ENCODE measurements around the gene GFM1. TPM values are rescaled to one million over a fixed set of nuclear protein-coding genes. Genes with fewer than 3 reads are reported as not detected.

The GFM1 gene
- total and polyA plus RNA-seq, 2 of the 13 experiments (the other 11 are each of a cell fraction or from before 2014, with no cell fraction given) = 10.5 to 59.0 TPM

DNA sequence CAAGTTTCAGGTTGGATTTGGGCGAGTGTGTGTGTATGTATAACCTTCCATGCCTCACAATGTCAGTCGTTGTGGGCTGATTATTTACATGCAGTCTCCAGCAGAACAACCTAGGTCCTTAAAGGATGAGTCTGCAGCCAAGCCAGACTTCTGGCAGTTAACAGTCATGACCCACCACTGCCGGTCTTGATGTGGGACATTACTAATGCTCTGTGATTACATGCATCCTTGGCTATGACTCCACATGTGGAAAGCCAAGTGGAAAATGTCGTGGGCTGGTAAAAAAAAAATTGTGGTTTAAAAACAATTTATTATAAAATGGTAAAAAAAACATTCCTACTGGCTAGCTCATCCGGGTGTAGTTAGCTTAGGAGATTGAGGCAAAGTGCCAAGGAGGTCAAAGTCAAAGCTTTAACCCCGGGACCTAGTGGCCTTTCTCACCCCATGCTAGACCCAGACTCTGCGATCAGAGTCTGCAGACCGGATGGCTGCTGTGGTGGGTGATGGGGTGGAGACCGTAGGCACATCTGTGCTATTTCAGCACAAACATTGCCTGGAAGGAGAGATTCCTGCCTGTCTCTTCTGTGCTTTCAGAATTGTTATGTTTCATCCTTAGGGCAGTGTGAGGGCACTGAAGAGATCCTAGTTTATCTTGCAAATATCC is 81.2 kb downstream of the GFM1 start (continued):
- TF ChIP-seq, protein P1, sequence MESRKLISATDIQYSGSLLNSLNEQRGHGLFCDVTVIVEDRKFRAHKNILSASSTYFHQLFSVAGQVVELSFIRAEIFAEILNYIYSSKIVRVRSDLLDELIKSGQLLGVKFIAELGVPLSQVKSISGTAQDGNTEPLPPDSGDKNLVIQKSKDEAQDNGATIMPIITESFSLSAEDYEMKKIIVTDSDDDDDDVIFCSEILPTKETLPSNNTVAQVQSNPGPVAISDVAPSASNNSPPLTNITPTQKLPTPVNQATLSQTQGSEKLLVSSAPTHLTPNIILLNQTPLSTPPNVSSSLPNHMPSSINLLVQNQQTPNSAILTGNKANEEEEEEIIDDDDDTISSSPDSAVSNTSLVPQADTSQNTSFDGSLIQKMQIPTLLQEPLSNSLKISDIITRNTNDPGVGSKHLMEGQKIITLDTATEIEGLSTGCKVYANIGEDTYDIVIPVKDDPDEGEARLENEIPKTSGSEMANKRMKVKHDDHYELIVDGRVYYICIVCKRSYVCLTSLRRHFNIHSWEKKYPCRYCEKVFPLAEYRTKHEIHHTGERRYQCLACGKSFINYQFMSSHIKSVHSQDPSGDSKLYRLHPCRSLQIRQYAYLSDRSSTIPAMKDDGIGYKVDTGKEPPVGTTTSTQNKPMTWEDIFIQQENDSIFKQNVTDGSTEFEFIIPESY (CRISPR knock-in tag; IDR thresholded peaks at IDR 0.05) = no peak
- TF ChIP-seq PPARG (CRISPR knock-in tag; conservative IDR thresholded peaks at IDR 0.05) = peak; percentile 77; the same call in 1 of the 2 replicates
- no peak for TF ChIP-seq GLMP (CRISPR knock-in tag; IDR thresholded peaks at IDR 0.05; ENCODE audit: borderline replicate concordance)
- TF ChIP-seq ZNF713 (CRISPR knock-in tag; IDR thresholded peaks at IDR 0.05) = no peak
- TF ChIP-seq NR2F6 (IDR thresholded peaks at IDR 0.05) = peak; percentile 78
- TF ChIP-seq NR2F6 (CRISPR knock-in tag; IDR thresholded peaks at IDR 0.05) = peak; percentile 87
- TF ChIP-seq ZNF383 (CRISPR knock-in tag; IDR thresholded peaks at IDR 0.05; ENCODE audit: borderline replicate concordance) = no peak
- no peak for TF ChIP-seq TBP (CRISPR knock-in tag; IDR thresholded peaks at IDR 0.05)
- TF ChIP-seq, protein P2, sequence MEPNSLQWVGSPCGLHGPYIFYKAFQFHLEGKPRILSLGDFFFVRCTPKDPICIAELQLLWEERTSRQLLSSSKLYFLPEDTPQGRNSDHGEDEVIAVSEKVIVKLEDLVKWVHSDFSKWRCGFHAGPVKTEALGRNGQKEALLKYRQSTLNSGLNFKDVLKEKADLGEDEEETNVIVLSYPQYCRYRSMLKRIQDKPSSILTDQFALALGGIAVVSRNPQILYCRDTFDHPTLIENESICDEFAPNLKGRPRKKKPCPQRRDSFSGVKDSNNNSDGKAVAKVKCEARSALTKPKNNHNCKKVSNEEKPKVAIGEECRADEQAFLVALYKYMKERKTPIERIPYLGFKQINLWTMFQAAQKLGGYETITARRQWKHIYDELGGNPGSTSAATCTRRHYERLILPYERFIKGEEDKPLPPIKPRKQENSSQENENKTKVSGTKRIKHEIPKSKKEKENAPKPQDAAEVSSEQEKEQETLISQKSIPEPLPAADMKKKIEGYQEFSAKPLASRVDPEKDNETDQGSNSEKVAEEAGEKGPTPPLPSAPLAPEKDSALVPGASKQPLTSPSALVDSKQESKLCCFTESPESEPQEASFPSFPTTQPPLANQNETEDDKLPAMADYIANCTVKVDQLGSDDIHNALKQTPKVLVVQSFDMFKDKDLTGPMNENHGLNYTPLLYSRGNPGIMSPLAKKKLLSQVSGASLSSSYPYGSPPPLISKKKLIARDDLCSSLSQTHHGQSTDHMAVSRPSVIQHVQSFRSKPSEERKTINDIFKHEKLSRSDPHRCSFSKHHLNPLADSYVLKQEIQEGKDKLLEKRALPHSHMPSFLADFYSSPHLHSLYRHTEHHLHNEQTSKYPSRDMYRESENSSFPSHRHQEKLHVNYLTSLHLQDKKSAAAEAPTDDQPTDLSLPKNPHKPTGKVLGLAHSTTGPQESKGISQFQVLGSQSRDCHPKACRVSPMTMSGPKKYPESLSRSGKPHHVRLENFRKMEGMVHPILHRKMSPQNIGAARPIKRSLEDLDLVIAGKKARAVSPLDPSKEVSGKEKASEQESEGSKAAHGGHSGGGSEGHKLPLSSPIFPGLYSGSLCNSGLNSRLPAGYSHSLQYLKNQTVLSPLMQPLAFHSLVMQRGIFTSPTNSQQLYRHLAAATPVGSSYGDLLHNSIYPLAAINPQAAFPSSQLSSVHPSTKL (CRISPR knock-in tag; IDR thresholded peaks at IDR 0.05) = peak; percentile 49; the same call in 1 of the 2 replicates
- no peak for TF ChIP-seq ZBED4 (CRISPR knock-in tag; IDR thresholded peaks at IDR 0.05; ENCODE audit: borderline replicate concordance)
- no peak for TF ChIP-seq ZNF484 (CRISPR knock-in tag; IDR thresholded peaks at IDR 0.05; ENCODE audit: borderline replicate concordance, low read depth)
- no peak for TF ChIP-seq ZNF20 (CRISPR knock-in tag; IDR thresholded peaks at IDR 0.05)
